Loucy (cell line): ENCODE measurements around the gene SAFB2.
A peak's percentile ranks its signal among the peaks of the same experiment; 100 is the strongest.

Source experiments
- H2AFZ ChIP-seq: fragments of 200-600 bp; sonication (generic); 2 replicates; pipeline ENCODE4 v1.6.0; 2016; ENCODE audit warnings: antibody characterized with exemption, mild to moderate bottlenecking, low read length, moderate library complexity
- H3F3A ChIP-seq: fragments of 200-600 bp; 2 replicates; pipeline ENCODE4 v1.6.0; 2016; ENCODE audit warnings: antibody characterized with exemption, low read depth, mild to moderate bottlenecking
- H3K27me3 ChIP-seq: fragments of 200-600 bp; sonication (generic); 2 replicates; pipeline ENCODE4 v1.6.1; 2014; ENCODE audit warnings: low read length, mild to moderate bottlenecking; ENCODE audit not compliant: insufficient read depth, poor library complexity, severe bottlenecking
- H3K36me3 ChIP-seq: fragments of 200-600 bp; sonication (generic); 2 replicates; pipeline ENCODE4 v1.6.1; 2016; ENCODE audit warnings: low read length; ENCODE audit not compliant: insufficient read depth
- H3K4me1 ChIP-seq: fragments of 200-600 bp; sonication (generic); 2 replicates; pipeline ENCODE4 v1.5.1; 2014; ENCODE audit warnings: low read length, mild to moderate bottlenecking; ENCODE audit not compliant: insufficient read depth, poor library complexity, severe bottlenecking
- H3K4me2 ChIP-seq: fragments of 200-600 bp; sonication (generic); 2 replicates; pipeline ENCODE4 v1.6.0; 2014; ENCODE audit warnings: antibody characterized with exemption, low read length, low read depth, mild to moderate bottlenecking; ENCODE audit not compliant: poor library complexity, severe bottlenecking
- H3K4me3 ChIP-seq: fragments of 200-600 bp; sonication (generic); 2 replicates; pipeline ENCODE4 v1.5.1; 2014; ENCODE audit warnings: low read length, mild to moderate bottlenecking, mixed read lengths; ENCODE audit not compliant: poor library complexity, severe bottlenecking
- H3K79me2 ChIP-seq: fragments of 200-600 bp; sonication (generic); 2 replicates; pipeline ENCODE4 v1.6.1; 2014; ENCODE audit warnings: low read length; ENCODE audit not compliant: insufficient read depth
- H3K9ac ChIP-seq: fragments of 200-600 bp; sonication (generic); 2 replicates; pipeline ENCODE4 v1.6.0; 2014; ENCODE audit warnings: mild to moderate bottlenecking, low read depth, low read length, moderate library complexity; ENCODE audit not compliant: poor library complexity, severe bottlenecking
- H3K9me2 ChIP-seq: fragments of 200-600 bp; sonication (generic); replicated peaks from 2 replicates; pipeline ENCODE4 v1.6.1; 2016; ENCODE audit warnings: low read depth, low read length, mixed read lengths
- H3K9me3 ChIP-seq: fragments of 200-600 bp; sonication (generic); 2 replicates; pipeline ENCODE4 v1.6.1; 2014; ENCODE audit warnings: mild to moderate bottlenecking, antibody characterized with exemption, low read length, low read depth; ENCODE audit not compliant: insufficient read depth
- H4K20me1 ChIP-seq: fragments of 200-600 bp; sonication (generic); 2 replicates; pipeline ENCODE4 v1.6.0; 2014; ENCODE audit warnings: antibody characterized with exemption, low read length, mild to moderate bottlenecking; ENCODE audit not compliant: insufficient read depth, poor library complexity, severe bottlenecking
- EZH2phosphoT487 ChIP-seq: fragments of 200-600 bp; IDR thresholded peaks from 2 replicates; pipeline ENCODE4 v1.6.1; 2018; ENCODE audit warnings: antibody characterized with exemption, mild to moderate bottlenecking, moderate library complexity, borderline replicate concordance
- TF ChIP-seq, protein P1 (sequence below): fragments of 200-600 bp; sonication (generic); conservative IDR thresholded peaks from 2 replicates; pipeline ENCODE4 v1.5.1; 2014; ENCODE audit warnings: mild to moderate bottlenecking, antibody characterized with exemption, low read length

SAFB2 gene

DNA sequence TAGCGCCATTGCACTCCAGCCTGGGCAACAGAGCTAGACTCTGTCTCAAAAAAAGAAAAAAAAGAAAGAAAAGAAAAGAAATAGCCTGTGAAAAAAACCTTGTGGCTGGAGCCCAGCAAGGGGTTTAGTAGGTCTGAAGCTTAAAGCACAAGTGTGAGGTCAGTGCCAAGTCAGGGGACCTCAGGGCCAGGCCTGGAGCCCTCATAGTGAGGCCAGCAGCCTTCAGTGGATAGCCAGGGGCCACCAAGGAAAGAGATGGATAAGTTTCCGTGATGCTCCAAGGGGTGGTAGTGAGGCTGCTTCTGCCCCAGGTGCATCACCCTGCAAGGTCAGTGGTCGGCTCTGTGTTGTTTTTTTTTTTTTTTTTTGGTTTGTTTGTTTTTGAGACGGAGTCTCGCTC lies 67.7 kb downstream of the SAFB2 start:
- no peak overlapping the region for H2AFZ ChIP-seq
- no peaks in the 10 kb centered on the region for H3F3A ChIP-seq
- H3K9ac ChIP-seq, result no peak overlapping the region
- no peaks in the 10 kb centered on the region for H3K9me3 ChIP-seq
- no peaks in the 10 kb centered on the region for H3K27me3 ChIP-seq
- H3K4me1 ChIP-seq, result no peaks in the 10 kb centered on the region
- no peaks in the 10 kb centered on the region for H4K20me1 ChIP-seq
- no peaks in the 10 kb centered on the region for H3K9me2 ChIP-seq
- H3K4me2 ChIP-seq, result no peak overlapping the region
- no peak for TF ChIP-seq EZH2phosphoT487
- TF ChIP-seq, protein P1, sequence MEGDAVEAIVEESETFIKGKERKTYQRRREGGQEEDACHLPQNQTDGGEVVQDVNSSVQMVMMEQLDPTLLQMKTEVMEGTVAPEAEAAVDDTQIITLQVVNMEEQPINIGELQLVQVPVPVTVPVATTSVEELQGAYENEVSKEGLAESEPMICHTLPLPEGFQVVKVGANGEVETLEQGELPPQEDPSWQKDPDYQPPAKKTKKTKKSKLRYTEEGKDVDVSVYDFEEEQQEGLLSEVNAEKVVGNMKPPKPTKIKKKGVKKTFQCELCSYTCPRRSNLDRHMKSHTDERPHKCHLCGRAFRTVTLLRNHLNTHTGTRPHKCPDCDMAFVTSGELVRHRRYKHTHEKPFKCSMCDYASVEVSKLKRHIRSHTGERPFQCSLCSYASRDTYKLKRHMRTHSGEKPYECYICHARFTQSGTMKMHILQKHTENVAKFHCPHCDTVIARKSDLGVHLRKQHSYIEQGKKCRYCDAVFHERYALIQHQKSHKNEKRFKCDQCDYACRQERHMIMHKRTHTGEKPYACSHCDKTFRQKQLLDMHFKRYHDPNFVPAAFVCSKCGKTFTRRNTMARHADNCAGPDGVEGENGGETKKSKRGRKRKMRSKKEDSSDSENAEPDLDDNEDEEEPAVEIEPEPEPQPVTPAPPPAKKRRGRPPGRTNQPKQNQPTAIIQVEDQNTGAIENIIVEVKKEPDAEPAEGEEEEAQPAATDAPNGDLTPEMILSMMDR, result no peak
- no peaks in the 10 kb centered on the region for H3K79me2 ChIP-seq
- no peaks in the 10 kb centered on the region for H3K36me3 ChIP-seq
- no peak overlapping the region for H3K4me3 ChIP-seq

DNA sequence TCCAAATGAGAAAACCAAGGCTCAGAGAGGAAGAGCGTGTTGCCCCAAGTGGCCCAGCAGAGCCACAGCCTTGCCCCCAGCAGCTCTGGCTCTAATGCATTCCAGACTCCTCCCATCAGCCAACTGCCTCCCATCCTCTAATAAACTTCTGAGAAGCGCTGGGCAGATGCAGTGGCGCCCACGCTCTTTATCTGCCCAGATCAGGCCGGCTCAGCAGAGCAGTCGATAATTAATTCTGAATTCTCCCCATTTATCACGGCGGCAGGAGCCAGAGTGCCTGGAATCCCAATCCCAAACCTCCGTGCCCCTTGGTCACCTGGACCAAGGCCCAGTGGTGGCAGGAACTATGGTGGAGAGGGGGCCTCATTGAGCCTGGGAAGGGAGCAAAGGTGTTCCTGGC lies 68.7 kb downstream of the SAFB2 start:
- Histone ChIP-seq H3K36me3 (no peaks in the 10 kb centered on the region), H3K9me2 (no peaks in the 10 kb centered on the region), H2AFZ (no peak overlapping the region), H3K79me2 (no peaks in the 10 kb centered on the region), H3K4me2 (no peak overlapping the region), H3K4me1 (no peaks in the 10 kb centered on the region), H4K20me1 (no peaks in the 10 kb centered on the region), H3K27me3 (no peaks in the 10 kb centered on the region), H3K4me3 (no peak overlapping the region), H3F3A (no peaks in the 10 kb centered on the region), H3K9ac (no peak overlapping the region), H3K9me3 (no peaks in the 10 kb centered on the region)
- TF ChIP-seq EZH2phosphoT487, result no peak
- TF ChIP-seq, protein P1, result no peak

DNA sequence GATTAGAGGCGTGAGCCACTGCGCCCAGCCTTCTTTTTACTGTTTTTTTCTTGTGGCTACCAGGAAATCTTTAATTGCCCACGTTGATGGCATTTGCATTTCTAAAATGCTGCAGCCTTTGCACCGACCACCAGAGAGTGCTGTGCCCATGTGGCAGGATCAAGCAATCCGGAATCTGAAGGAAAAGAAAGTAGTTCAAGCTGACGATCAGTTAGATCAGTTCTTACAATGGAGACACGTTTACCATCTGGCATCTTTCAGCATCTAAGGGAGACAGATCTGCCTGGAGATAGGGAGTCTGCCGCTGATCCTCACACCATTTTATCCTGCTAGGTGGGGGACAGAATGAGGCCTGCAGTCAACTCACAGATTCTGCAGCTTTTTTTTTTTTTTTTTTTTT lies 74.7 kb downstream of the SAFB2 start:
- TF ChIP-seq, protein P1, result peak; percentile 84
- no peak for TF ChIP-seq EZH2phosphoT487
- Histone ChIP-seq H3K79me2 (no peaks in the 10 kb centered on the region), H3F3A (no peaks in the 10 kb centered on the region), H3K36me3 (no peaks in the 10 kb centered on the region), H2AFZ (peak overlapping the region; percentile 85), H3K9me3 (no peaks in the 10 kb centered on the region), H3K4me3 (peak overlapping the region; percentile 12), H3K27me3 (no peaks in the 10 kb centered on the region), H3K4me2 (peak overlapping the region; percentile 45), H4K20me1 (no peaks in the 10 kb centered on the region), H3K9me2 (no peaks in the 10 kb centered on the region), H3K4me1 (no peaks in the 10 kb centered on the region), H3K9ac (no peak overlapping the region)
